HepG2 (cell line): ENCODE results near the gene BLCAP. TPM values are rescaled to one million over a fixed set of nuclear protein-coding genes. Genes with fewer than 3 reads are reported as not detected.
A peak's percentile ranks its signal among the peaks of the same experiment; 100 is the strongest.

Experiments
- EEA1 ChIP-seq: sonication (generic); formaldehyde crosslinking; IDR thresholded peaks from 2 replicates; pipeline ENCODE4 v1.5.1; 2020; ENCODE audit warnings: mild to moderate bottlenecking, missing genetic modification reagents, borderline replicate concordance
- HOMEZ ChIP-seq: IDR thresholded peaks from 2 replicates; pipeline ENCODE4 v1.6.1; 2016; ENCODE audit warnings: low read depth
- KAT2B ChIP-seq: fragments of 150-350 bp; IDR thresholded peaks from 2 replicates; pipeline ENCODE4 v1.6.1; 2014; ENCODE audit warnings: low read depth, low read length, borderline replicate concordance
- KDM2A ChIP-seq: sonication (generic); formaldehyde crosslinking; IDR thresholded peaks from 2 replicates; pipeline ENCODE4 v1.4.0; 2020; ENCODE audit warnings: low read depth, missing genetic modification reagents, borderline replicate concordance
- KDM5A ChIP-seq: fragments of 200-600 bp; sonication (generic); IDR thresholded peaks from 2 replicates; pipeline ENCODE4 v1.7.0; 2018; ENCODE audit warnings: antibody characterized with exemption, mild to moderate bottlenecking, low read length, borderline replicate concordance
- MLXIP ChIP-seq: sonication (generic); formaldehyde crosslinking; IDR thresholded peaks from 2 replicates; pipeline ENCODE4 v1.9.0; 2021; ENCODE audit warnings: missing genetic modification reagents, borderline replicate concordance
- NR2F6 ChIP-seq, 2 experiments: IDR thresholded peaks; 2 replicates each; pipeline ENCODE4 v1.6.1; 2016; ENCODE audit warnings: antibody characterized with exemption in 1 of 2, mild to moderate bottlenecking in 1 of 2
- PATZ1 ChIP-seq: sonication (generic); formaldehyde crosslinking; IDR thresholded peaks from 2 replicates; pipeline ENCODE4 v1.4.0; 2020; ENCODE audit warnings: missing genetic modification reagents
- SATB2 ChIP-seq: sonication (generic); formaldehyde crosslinking; IDR thresholded peaks from 2 replicates; pipeline ENCODE4 v1.5.0; 2020; ENCODE audit warnings: missing genetic modification reagents
- SP5 ChIP-seq: IDR thresholded peaks from 2 replicates; pipeline ENCODE4 v1.6.1; 2016; ENCODE audit warnings: low read depth, borderline replicate concordance
- ZBTB20 ChIP-seq: sonication (generic); formaldehyde crosslinking; IDR thresholded peaks from 2 replicates; pipeline ENCODE4 v1.8.1; 2023; ENCODE audit warnings: missing genetic modification reagents, low read depth, mild to moderate bottlenecking, borderline replicate concordance
- ZGPAT ChIP-seq: IDR thresholded peaks from 2 replicates; pipeline ENCODE4 v1.6.1; 2016; ENCODE audit warnings: mild to moderate bottlenecking
- ZNF124 ChIP-seq: sonication (generic); formaldehyde crosslinking; IDR thresholded peaks from 2 replicates; pipeline ENCODE4 v1.4.0; 2020; ENCODE audit warnings: missing genetic modification reagents
- ZNF18 ChIP-seq: sonication (generic); formaldehyde crosslinking; IDR thresholded peaks from 2 replicates; pipeline ENCODE4 v1.8.0; 2022; ENCODE audit warnings: mild to moderate bottlenecking, missing genetic modification reagents; ENCODE audit not compliant: insufficient replicate concordance
- ZNF224 ChIP-seq: sonication (generic); formaldehyde crosslinking; IDR thresholded peaks from 2 replicates; pipeline ENCODE4 v1.5.0; 2020; ENCODE audit warnings: mild to moderate bottlenecking, missing genetic modification reagents
- ZNF329 ChIP-seq: sonication (generic); formaldehyde crosslinking; IDR thresholded peaks from 2 replicates; pipeline ENCODE4 v1.9.0; 2021; ENCODE audit warnings: low read depth, mild to moderate bottlenecking, missing genetic modification reagents
- ZNF382 ChIP-seq: sonication (generic); formaldehyde crosslinking; IDR thresholded peaks from 2 replicates; pipeline ENCODE4 v1.5.0; 2020; ENCODE audit warnings: missing genetic modification reagents, mild to moderate bottlenecking, borderline replicate concordance
- ZNF605 ChIP-seq: sonication (generic); formaldehyde crosslinking; IDR thresholded peaks from 2 replicates; pipeline ENCODE4 v1.8.0; 2022; ENCODE audit warnings: mild to moderate bottlenecking, missing genetic modification reagents
- ZNF652 ChIP-seq: IDR thresholded peaks from 2 replicates; pipeline ENCODE4 v1.6.1; 2016; ENCODE audit warnings: low read depth, borderline replicate concordance
- polyA plus RNA-seq, 8 experiments: library from polyadenylated mRNA; depleted of rRNA in 3 of 8; stranded (reverse) in 7 of 8; unstranded in 1 of 8; fragments of >200 nt; fragmentation: Illumina TruSeq in 4 of 8; extraction: Trizol in 4 of 8; gene quantifications; 2 replicates each; pipeline versions ENCODE4 v1.2.1 to v1.2.3, GENCODE V29; 2011 to 2016; ENCODE audit warnings: low read depth in 4 of 8, missing spikeins in 1 of 8, mixed read lengths in 1 of 8; ENCODE audit not compliant: insufficient read depth in 1 of 8
- total RNA-seq, 5 experiments: library from RNA; depleted of rRNA; stranded (reverse); fragments of >200 nt; fragmentation: Illumina TruSeq; extraction: Trizol; gene quantifications; 2 replicates each; pipeline ENCODE4 v1.2.3, GENCODE V29; 2016; ENCODE audit warnings: low read depth in 1 of 5

The BLCAP gene
- total and polyA plus RNA-seq, 2 of the 13 experiments (the other 11 are each of a cell fraction or from before 2014, with no cell fraction given) = 52.4 to 86.8 TPM

GRCh38 chr20:37564388-37565133 is 36.9 kb upstream of the BLCAP start (continued):
- TF ChIP-seq ZBTB20 (CRISPR knock-in tag) (0 out of 2 replicates have a peak, but pooled peaks have one; percentile 49), ZGPAT (peak; percentile 36; the same call in 1 of the 2 replicates), NR2F6 (IDR thresholded peaks at IDR 0.05) (no peak), NR2F6 (CRISPR knock-in tag; IDR thresholded peaks at IDR 0.05) (no peak), PATZ1 (peak; percentile 56), SP5 (no peak), ZNF18 (CRISPR knock-in tag) (no peak), ZNF224 (CRISPR knock-in tag) (no peak), ZNF605 (peak; percentile 89; the same call in 1 of the 2 replicates), KDM2A (peak; percentile 87), ZNF124 (CRISPR knock-in tag) (peak; percentile 68; the same call in 1 of the 2 replicates), ZNF329 (CRISPR knock-in tag) (no peak), KDM5A (no peak), KAT2B (no peak), ZNF382 (CRISPR knock-in tag) (no peak), HOMEZ (no peak), ZNF652 (CRISPR knock-in tag) (no peak), EEA1 (no peak; the same call in 1 of the 2 replicates), MLXIP (CRISPR knock-in tag) (no peak), SATB2 (CRISPR knock-in tag) (no peak)
